Adrenal gland (tissue), 12 donors: ENCODE results near the gene FDX2. TPM values are rescaled to one million over a fixed set of nuclear protein-coding genes. Genes with fewer than 3 reads are reported as not detected.

ENCODE experiments used
- DNase-seq, 7 donors: peaks; one replicate each; pipeline ENCODE4 v3.0.0-alpha.2; 2019 to 2020
- H3K27ac ChIP-seq, 5 donors: fragments of 200-600 bp; sonication (generic) in 4 of 5; 1 replicate in 3 of 5; 2 replicates in 2 of 5; pipeline versions ENCODE4 v1.5.1 to v1.8.0; 2016 to 2020; ENCODE audit warnings: mild to moderate bottlenecking in 1 of 5
- H3K27me3 ChIP-seq: fragments of 200-600 bp; 2 replicates; pipeline ENCODE4 v1.8.0; 2021
- H3K36me3 ChIP-seq, 2 donors: fragments of 200-600 bp; replicated peaks in 1 of 2; 1 replicate in 1 of 2; 2 replicates in 1 of 2; pipeline versions ENCODE4 v1.5.1 to v1.8.0; 2018 to 2022
- H3K4me1 ChIP-seq, 2 donors: fragments of 200-600 bp; replicated peaks in 1 of 2; 1 replicate in 1 of 2; 2 replicates in 1 of 2; pipeline versions ENCODE4 v1.5.1 to v1.8.0; 2018 to 2021
- H3K4me3 ChIP-seq, 4 donors: fragments of 200-600 bp; sonication (generic) in 3 of 4; one replicate each; pipeline ENCODE4 v1.5.1; 2016 to 2018
- H3K9me3 ChIP-seq, 3 donors: fragments of 200-600 bp; sonication (generic) in 1 of 3; replicated peaks in 1 of 3; 1 replicate in 2 of 3; 2 replicates in 1 of 3; pipeline versions ENCODE4 v1.5.1 to v1.8.0; 2016 to 2021
- CTCF ChIP-seq, 6 experiments: fragments of 450-650 bp in 4 of 6; fragments of 200-600 bp in 2 of 6; sonication (generic) in 1 of 6; IDR thresholded peaks; 1 replicate in 5 of 6; 2 replicates in 1 of 6; pipeline versions ENCODE4 v1.5.1 to v1.8.0; 2016 to 2021; ENCODE audit warnings: antibody characterized with exemption in 6 of 6, mild to moderate bottlenecking in 2 of 6, moderate library complexity in 1 of 6
- POLR2A ChIP-seq, 2 donors: fragments of 450-650 bp; IDR thresholded peaks; one replicate each; pipeline ENCODE4 v1.6.1; 2017; ENCODE audit warnings: antibody characterized with exemption in 2 of 2, mild to moderate bottlenecking in 2 of 2, moderate library complexity in 1 of 2
- WGBS, 4 donors: extraction: QIAGEN DNeasy Blood & Tissue Kit in 2 of 4; methylation state at CpG; one replicate each; pipeline versions ENCODE4 v1.1.5 to v1.1.7; 2013 to 2017; 5-methylcytosine and 5-hydroxymethylcytosine counted together
- intact Hi-C, 2 donors: fragments of 100-400 bp; cut with DNase I; formaldehyde crosslinking; loops; one replicate each; pipeline versions ENCODE4 v1.14.1 to v1.15.0; 2022 to 2023
- polyA plus RNA-seq, 3 donors: library from polyadenylated mRNA; stranded (reverse); fragments of 200-250 nt in 2 of 3; fragments of 350-450 nt in 1 of 3; fragmentation: Illumina TruSeq in 1 of 3; extraction: RNeasy Lipid Tissue Mini Kit (QIAGEN cat#74804) in 1 of 3; gene quantifications; one replicate each; pipeline ENCODE4 v1.2.3, GENCODE V29; 2013 to 2014
- total RNA-seq, 9 donors: library from RNA; depleted of rRNA in 4 of 9; stranded (reverse); fragments of >200 nt in 4 of 9; fragments of 120-200 nt in 1 of 9; fragmentation: NEBNext Ultra II Directional in 1 of 9; extraction: Animal tissue kit (Norgen Biotek cat#: 25700) in 1 of 9; gene quantifications; one replicate each; pipeline versions ENCODE4 v1.1.0 to v1.2.4, GENCODE V29; 2013 to 2023
- donor health status: healthy with polysubstance abuse.
- donor health status: Bipolar disorder and iron deficiency.
- donor health status: DM: yes; HTN: yes; CAD: no.
- donor health status: DM: no; HTN: no; CAD: no.
- donor health status: DM: no; HTN: no; CAD: no.
- donor health status: DM: yes; HTN: yes; CAD: no.

The FDX2 gene
- total and polyA plus RNA-seq, 12 donors = 21.1 to 45.3 (median 31.3) TPM

DNA sequence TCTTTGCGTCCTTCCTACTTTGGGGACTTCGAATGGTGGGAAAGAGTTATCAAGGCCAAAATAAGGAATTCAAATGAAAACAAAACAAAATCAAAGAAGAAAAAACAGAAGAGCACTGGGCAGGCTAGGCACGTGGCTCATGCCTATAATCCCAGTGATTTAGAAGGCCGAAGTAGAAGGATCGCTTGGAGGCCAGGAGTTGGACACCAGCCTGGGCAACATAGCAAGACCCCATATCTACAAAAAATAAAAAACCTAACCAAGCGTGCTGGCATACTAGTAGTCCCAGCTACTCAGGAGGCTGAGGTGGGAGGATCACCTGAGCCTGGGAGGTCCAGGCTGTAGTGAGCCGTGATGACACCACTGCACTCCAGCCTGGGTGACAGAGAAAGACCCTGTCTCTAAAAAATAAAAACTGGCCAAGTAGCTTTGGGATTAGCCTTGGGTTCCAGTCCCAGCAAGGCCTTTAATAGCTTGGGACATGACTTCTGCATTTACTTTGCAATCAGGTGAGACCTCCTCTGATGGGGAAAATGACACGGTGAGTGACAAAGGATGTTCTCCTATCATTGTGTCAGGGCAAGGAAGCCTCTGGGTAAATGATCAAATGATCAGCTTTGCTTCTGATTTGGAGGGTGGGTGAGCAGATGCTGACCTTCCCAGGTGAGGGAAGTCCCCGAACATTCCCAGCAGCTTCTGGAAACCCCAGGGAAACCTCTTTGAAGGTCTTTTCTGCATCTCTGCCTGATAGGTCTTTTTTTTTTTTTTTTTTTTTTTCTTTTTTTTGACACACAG is 37.8 kb downstream of the FDX2 start:
- no peak for DNase-seq
- H3K27ac ChIP-seq = no peak overlapping the region
- no peaks in the 10 kb centered on the region for H3K27me3 ChIP-seq
- 86 to 91% (median 88%) methylated on average over 9 of the region's 9 CpGs for WGBS, 4 donors
- intact Hi-C loops = no loop called here
- H3K4me1 ChIP-seq = no peaks in the 10 kb centered on the region
- H3K4me3 ChIP-seq = no peak overlapping the region
- peaks cover 0 to 32% of the 10 kb centered on the region in 2 donors for H3K36me3 ChIP-seq
- no peaks in the 10 kb centered on the region for H3K9me3 ChIP-seq
- TF ChIP-seq POLR2A (IDR thresholded peaks at IDR 0.05) (no peak), CTCF (IDR thresholded peaks at IDR 0.05) (no peak)

- Histone ChIP-seq H3K27ac (no peak overlapping the region), H3K4me1 (peaks cover 5 to 19% of the 10 kb centered on the region in 2 donors), H3K27me3 (no peaks in the 10 kb centered on the region), H3K36me3 (peaks cover 0 to 26% of the 10 kb centered on the region in 2 donors), H3K4me3 (no peak overlapping the region), H3K9me3 (no peaks in the 10 kb centered on the region)
- TF ChIP-seq CTCF (IDR thresholded peaks at IDR 0.05) (no peak), POLR2A (IDR thresholded peaks at IDR 0.05) (no peak)
- DNase-seq = no peak
- 80 to 95% (median 86%) methylated on average over 8 to 10 of the region's 10 CpGs for WGBS, 4 donors
- intact Hi-C loops = no loop called here
These were observed 41.2 kb downstream of the FDX2 start for GRCh38 chr19:10274589-10274988.

- 33 to 41% (median 34%) methylated on average over 3 to 12 of the region's 12 CpGs for WGBS, 4 donors
- Histone ChIP-seq H3K4me1 (peaks cover 5 to 19% of the 10 kb centered on the region in 2 donors), H3K27ac (peak overlapping the region; percentile 64 to 88 (median 74))
These were observed 44.2 kb downstream of the FDX2 start for GRCh38 chr19:10271543-10272086.

More at GRCh38 chr19:10271543-10272086, 44.2 kb downstream of the FDX2 start:
- H3K9me3 ChIP-seq = no peaks in the 10 kb centered on the region
- peaks cover 0 to 12% of the 10 kb centered on the region in 2 donors for H3K36me3 ChIP-seq
- H3K4me3 ChIP-seq = peak overlapping the region in 2 of 4 donors; percentile 22 to 42
- TF ChIP-seq CTCF (IDR thresholded peaks at IDR 0.05) (no peak), POLR2A (IDR thresholded peaks at IDR 0.05) (no peak)
- no peaks in the 10 kb centered on the region for H3K27me3 ChIP-seq
- peak in 1 of 7 donors; percentile 31 for DNase-seq
- intact Hi-C loops = no loop called here
